Muscle of leg (tissue), 11 donors: ENCODE data around the gene MIA. TPM values are rescaled to one million over a fixed set of nuclear protein-coding genes. Genes with fewer than 3 reads are reported as not detected.
"Not testable (repeated sequence)": the region's sequence is repeated elsewhere in the genome, so short reads cannot be mapped to it uniquely, and the experiment has no call there.

Experiments used
- DNase-seq: peaks from one replicate; pipeline ENCODE4 v3.0.0; 2013
- H3K27ac ChIP-seq: one replicate; pipeline ENCODE4 v1.5.1; 2013; ENCODE audit warnings: mild to moderate bottlenecking, low read length, control low read depth
- H3K27me3 ChIP-seq: one replicate; pipeline ENCODE4 v1.6.1; 2013; ENCODE audit warnings: low read length; ENCODE audit not compliant: control insufficient read depth, insufficient read depth
- H3K36me3 ChIP-seq: one replicate; pipeline ENCODE4 v1.6.1; 2013; ENCODE audit warnings: low read length; ENCODE audit not compliant: control insufficient read depth, insufficient read depth
- H3K4me1 ChIP-seq: one replicate; pipeline ENCODE4 v1.6.1; 2013; ENCODE audit warnings: low read length; ENCODE audit not compliant: control insufficient read depth, insufficient read depth
- H3K4me3 ChIP-seq: one replicate; pipeline ENCODE4 v1.5.1; 2013; ENCODE audit warnings: low read length, control low read depth
- H3K9me3 ChIP-seq: replicated peaks from 2 replicates; pipeline ENCODE4 v1.6.1; 2013; ENCODE audit warnings: low read depth, low read length; ENCODE audit not compliant: control insufficient read depth
- WGBS: methylation state at CpG from one replicate; pipeline ENCODE4 v1.1.5; 2013; ENCODE audit warnings: missing lambda C conversion rate; ENCODE audit not compliant: insufficient coverage; 5-methylcytosine and 5-hydroxymethylcytosine counted together
- polyA plus RNA-seq, 8 donors: library from polyadenylated mRNA; unstranded; fragments of 120-200 nt; gene quantifications; one replicate each; pipeline versions ENCODE4 v1.2.1 to v1.2.3, GENCODE V29; 2013; ENCODE audit warnings: inconsistent platforms in 1 of 8, low replicate concordance in 1 of 8; ENCODE audit not compliant: insufficient read length in 8 of 8, insufficient read depth in 1 of 8
- total RNA-seq: library from RNA; stranded (reverse); fragments of 120-200 nt; gene quantifications from one replicate; pipeline ENCODE4 v1.2.4, GENCODE V29; 2013

MIA gene
- total and polyA plus RNA-seq, 9 donors, result 0.67 to 5.9 (median 3.1) TPM; not detected in 1

DNA sequence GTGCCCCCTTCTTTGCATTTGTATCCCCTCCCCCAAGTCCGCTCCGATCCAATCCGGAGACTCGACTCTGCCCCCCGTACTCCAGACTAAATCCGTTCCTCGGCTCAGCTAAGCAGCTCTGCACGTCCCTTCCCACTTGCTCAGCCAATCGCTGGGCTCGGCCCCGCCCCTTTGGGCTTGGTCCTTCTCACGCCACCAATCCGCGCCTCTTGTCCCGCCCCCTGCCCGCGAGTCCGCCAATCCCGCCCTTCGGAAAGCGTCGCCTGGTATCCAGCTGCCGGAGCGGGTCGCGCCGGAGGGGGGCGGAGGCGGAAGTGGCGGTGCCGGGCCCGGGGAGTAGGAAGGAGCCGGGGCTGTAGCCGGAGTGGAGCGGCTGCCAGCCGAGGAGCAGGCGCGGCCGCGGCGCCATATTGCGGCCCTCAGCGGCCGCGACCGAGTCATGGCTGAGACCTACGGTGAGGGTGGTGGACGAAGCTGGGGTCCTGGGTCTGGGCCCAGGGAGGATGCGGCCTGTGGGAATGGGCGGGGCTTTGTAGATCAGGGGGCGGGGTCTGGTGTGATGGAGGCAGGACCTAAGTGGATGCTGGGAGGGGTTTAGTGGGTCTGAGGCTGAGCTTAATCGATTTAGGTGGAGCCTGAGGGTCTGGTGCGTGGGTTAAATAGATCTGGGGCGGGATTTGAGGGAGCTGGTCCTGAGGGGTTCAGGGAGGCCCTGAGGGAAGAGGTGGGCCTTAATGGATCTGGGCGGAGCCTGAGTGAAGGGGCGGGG is 2.8 kb downstream of the MIA start, which contains the start of gene RAB4B:
TSS of gene RAB4B (plus strand) at position 311 of the 769 bp plus-strand sequence. CDS start at position 440, 129 bp downstream.
- peak within 1 kb of the TSS; percentile 100 for H3K27ac ChIP-seq
- peaks cover 11% of the 10 kb centered on the region for H3K36me3 ChIP-seq
- H3K4me1 ChIP-seq, result peaks cover 15% of the 10 kb centered on the region
- H3K9me3 ChIP-seq, result no peaks in the 10 kb centered on the region
- no peaks in the 10 kb centered on the region for H3K27me3 ChIP-seq
- under 1% methylated on average over 54 of the region's 56 CpGs for WGBS
- peak within 1 kb of the TSS; percentile 80 for H3K4me3 ChIP-seq
- peak; percentile 100 for DNase-seq

DNA sequence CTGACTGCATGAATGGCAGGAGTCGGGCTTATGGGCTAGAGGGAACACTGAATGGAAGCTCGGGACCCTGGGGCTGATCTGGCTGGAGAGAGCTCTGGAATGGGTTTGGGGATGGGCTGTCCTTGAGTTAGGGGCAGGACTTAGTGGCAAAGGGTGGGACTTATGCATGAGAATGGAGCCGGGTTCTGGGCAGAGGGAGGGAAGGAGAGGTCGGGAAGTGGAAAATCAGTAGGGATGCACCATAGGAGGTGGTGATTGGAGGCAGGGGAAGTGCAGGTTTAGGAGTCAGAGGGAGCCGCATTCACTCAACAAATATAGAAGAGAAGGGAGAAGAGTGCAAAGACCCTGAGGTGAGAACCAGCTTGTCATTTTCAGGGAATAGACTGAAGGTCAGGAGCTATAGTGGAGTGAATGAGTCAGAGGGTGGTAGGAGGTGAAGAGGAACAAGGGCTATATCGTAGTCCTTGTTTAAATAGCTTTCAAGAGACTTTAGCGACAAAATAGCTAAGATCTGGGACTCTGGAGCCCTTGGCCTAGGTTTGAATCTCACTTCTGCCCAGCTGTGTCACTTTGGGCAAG is 3.5 kb downstream of the MIA start:
- peaks cover 11% of the 10 kb centered on the region for H3K36me3 ChIP-seq
- no peaks in the 10 kb centered on the region for H3K9me3 ChIP-seq
- peak overlapping the region; percentile 98 for H3K27ac ChIP-seq
- peak overlapping the region; percentile 80 for H3K4me3 ChIP-seq
- WGBS, result 16% methylated on average over 7 of the region's 7 CpGs
- peaks cover 15% of the 10 kb centered on the region for H3K4me1 ChIP-seq
- no peaks in the 10 kb centered on the region for H3K27me3 ChIP-seq
- DNase-seq, result no peak

DNA sequence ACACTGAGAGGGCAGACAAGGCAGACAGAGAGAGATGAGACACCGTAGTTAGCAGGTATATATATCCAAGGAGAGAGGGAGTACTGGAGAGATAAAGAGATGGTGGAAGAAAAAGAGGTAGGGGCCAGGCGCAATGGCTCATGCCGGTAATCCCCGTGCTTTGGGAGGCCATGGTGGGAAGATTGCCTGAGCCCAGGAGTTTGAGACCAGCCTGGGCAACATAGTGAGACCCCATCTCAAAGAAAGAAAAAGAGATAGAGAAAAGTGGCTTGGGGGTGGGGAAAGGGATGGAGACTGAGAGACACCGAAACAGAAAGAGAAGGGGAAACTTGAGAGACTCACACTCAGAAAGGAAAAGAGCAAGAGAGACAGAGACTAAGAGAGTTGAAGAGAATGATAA is 5.3 kb downstream of the MIA start:
- Histone ChIP-seq H3K4me3 (no peak overlapping the region), H3K4me1 (peaks cover 15% of the 10 kb centered on the region), H3K36me3 (peaks cover 16% of the 10 kb centered on the region), H3K9me3 (no peaks in the 10 kb centered on the region), H3K27me3 (no peaks in the 10 kb centered on the region), H3K27ac (no peak overlapping the region)
- DNase-seq, result no peak
- 92% methylated on average over 5 of the region's 5 CpGs for WGBS

DNA sequence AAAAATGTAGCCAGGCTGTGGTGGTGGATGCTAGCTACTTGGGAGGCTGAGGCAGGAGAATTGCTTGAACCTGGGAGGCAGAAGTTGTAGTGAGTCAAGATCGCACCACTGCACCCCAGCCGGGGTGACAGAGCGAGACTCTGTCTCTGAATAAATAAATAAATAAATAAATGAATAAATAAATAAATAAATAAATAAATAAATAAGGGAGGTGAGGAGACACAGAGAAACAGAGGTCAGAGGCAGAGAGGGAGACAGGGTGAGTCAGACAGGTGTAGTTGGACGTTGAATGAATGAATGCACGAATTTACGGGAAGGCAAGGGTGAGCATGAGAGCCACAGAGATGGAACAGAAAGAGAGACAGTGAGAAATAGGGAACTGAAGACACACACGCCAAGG is 5.8 kb downstream of the MIA start:
- no peaks in the 10 kb centered on the region for H3K9me3 ChIP-seq
- peaks cover 16% of the 10 kb centered on the region for H3K36me3 ChIP-seq
- no peak overlapping the region for H3K27ac ChIP-seq
- DNase-seq, result no peak
- H3K4me1 ChIP-seq, result peaks cover 15% of the 10 kb centered on the region
- H3K27me3 ChIP-seq, result no peaks in the 10 kb centered on the region
- no peak overlapping the region for H3K4me3 ChIP-seq
- 98% methylated on average over 4 of the region's 7 CpGs for WGBS

DNA sequence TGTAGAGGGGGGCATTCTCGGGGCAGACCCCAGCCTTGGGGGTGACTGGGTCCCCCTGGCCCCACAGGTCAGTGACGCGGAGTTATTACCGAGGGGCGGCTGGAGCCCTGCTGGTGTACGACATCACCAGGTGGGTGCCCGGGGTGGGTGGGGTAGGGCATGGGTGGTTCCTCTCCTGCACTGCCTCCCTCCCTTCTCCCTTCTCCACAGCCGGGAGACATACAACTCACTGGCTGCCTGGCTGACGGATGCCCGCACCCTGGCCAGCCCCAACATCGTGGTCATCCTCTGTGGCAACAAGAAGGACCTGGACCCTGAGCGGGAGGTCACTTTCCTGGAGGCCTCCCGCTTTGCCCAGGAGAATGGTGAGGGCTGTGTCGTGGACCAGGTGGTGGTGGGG is 8.4 kb downstream of the MIA start:
- Histone ChIP-seq H3K36me3 (peaks cover 20% of the 10 kb centered on the region), H3K4me3 (no peak overlapping the region), H3K9me3 (no peaks in the 10 kb centered on the region), H3K27ac (no peak overlapping the region), H3K4me1 (peaks cover 4% of the 10 kb centered on the region), H3K27me3 (no peaks in the 10 kb centered on the region)
- no peak for DNase-seq
- 100% methylated on average over 6 of the region's 14 CpGs for WGBS

DNA sequence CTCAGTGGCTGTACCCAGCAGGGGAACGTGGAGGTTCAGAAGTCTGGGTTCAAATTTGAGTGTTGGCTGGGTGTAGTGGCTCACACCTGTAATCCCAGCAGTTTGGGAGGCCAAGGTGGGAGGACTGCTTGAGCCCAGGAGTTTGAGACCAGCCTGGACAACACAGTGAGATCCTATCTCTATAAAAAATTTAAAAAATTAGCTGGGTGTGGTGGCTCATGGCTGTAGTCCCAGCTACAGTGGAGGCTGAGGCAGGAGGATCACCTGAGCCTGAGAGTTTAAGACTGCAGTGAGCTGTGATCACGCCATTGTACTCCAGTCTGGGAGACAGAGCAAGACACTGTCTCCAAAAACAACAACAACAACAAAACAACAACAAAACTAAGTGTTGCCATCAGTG is 8.8 kb downstream of the MIA start:
- H3K27me3 ChIP-seq, DNase-seq, H3K4me3 ChIP-seq, H3K9me3 ChIP-seq, H3K4me1 ChIP-seq, H3K27ac ChIP-seq: not testable (repeated sequence)
- 80% methylated on average over 1 of the region's 2 CpGs for WGBS
- peaks cover 20% of the 10 kb centered on the region for H3K36me3 ChIP-seq

GRCh38 chr19:40785526-40785925 is 10.2 kb downstream of the MIA start:
- no peak for DNase-seq
- 50% methylated on average over 1 of the region's 1 CpG for WGBS
- no peak overlapping the region for H3K27ac ChIP-seq
- peaks cover 14% of the 10 kb centered on the region for H3K36me3 ChIP-seq
- no peaks in the 10 kb centered on the region for H3K4me1 ChIP-seq
- no peaks in the 10 kb centered on the region for H3K27me3 ChIP-seq
- no peak overlapping the region for H3K4me3 ChIP-seq
- H3K9me3 ChIP-seq, result no peaks in the 10 kb centered on the region

GRCh38 chr19:40786060-40787037 is 11.0 kb downstream of the MIA start:
- H3K27me3 ChIP-seq, result no peaks in the 10 kb centered on the region
- no peak for DNase-seq
- H3K4me1 ChIP-seq, result no peaks in the 10 kb centered on the region
- H3K9me3 ChIP-seq, result no peaks in the 10 kb centered on the region
- H3K36me3 ChIP-seq, result peaks cover 14% of the 10 kb centered on the region
- H3K27ac ChIP-seq, result no peak overlapping the region
- no peak overlapping the region for H3K4me3 ChIP-seq
- whole genome bisulfite sequencing, result 85% methylated on average over 22 of the region's 25 CpGs

DNA sequence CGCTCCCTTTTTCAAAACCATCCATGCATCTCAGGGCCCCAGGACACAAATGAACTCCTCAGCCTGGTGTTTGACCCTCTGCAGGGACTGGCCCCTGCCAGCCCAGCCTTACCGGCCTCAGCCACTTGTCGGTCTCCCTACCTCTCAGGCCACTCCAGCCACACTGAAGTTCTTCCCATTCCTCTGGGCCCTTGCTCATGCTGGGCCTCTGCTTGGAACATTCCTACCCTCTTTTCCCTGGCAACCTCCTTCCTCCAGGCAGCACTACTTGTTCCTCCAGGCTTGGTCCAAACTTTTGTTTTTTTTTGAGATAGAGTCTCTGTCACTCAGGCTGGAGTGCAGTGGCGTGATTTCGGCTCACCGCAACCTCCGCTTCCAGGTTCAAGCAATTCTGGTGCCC is 16.0 kb downstream of the MIA start:
- Histone ChIP-seq H3K4me1 (peaks cover 2% of the 10 kb centered on the region), H3K36me3 (peaks cover 4% of the 10 kb centered on the region), H3K4me3 (no peak overlapping the region), H3K27me3 (no peaks in the 10 kb centered on the region), H3K9me3 (no peaks in the 10 kb centered on the region), H3K27ac (no peak overlapping the region)
- WGBS, result 91% methylated on average over 6 of the region's 7 CpGs
- no peak for DNase-seq

- H3K36me3 ChIP-seq, result peaks cover 4% of the 10 kb centered on the region
- WGBS, result 78% methylated on average over 2 of the region's 3 CpGs
- no peaks in the 10 kb centered on the region for H3K27me3 ChIP-seq
- no peaks in the 10 kb centered on the region for H3K9me3 ChIP-seq
- no peak for DNase-seq
- no peak overlapping the region for H3K27ac ChIP-seq
- H3K4me1 ChIP-seq, result peaks cover 2% of the 10 kb centered on the region
- no peak overlapping the region for H3K4me3 ChIP-seq
Measured at GRCh38 chr19:40791996-40792395, 16.7 kb downstream of the MIA start.
